Adipocyte (in vitro differentiated cells): ENCODE measurements around the gene OR13C4.

Experiments used
- DNase-seq: peaks from one replicate; pipeline ENCODE4 v3.0.0-alpha.2; 2015; ENCODE audit warnings: low read depth
- H3K27me3 ChIP-seq: replicated peaks from 2 replicates; pipeline ENCODE4 v1.7.0; 2013; ENCODE audit warnings: mild to moderate bottlenecking, low read length, moderate library complexity; ENCODE audit not compliant: control insufficient read depth, insufficient read depth
- H3K36me3 ChIP-seq: 2 replicates; pipeline ENCODE4 v1.7.0; 2013; ENCODE audit warnings: low read length, mild to moderate bottlenecking, moderate library complexity; ENCODE audit not compliant: control insufficient read depth, insufficient read depth, severe bottlenecking
- H3K4me1 ChIP-seq: 2 replicates; pipeline ENCODE4 v1.7.0; 2013; ENCODE audit warnings: mild to moderate bottlenecking, low read length, moderate library complexity; ENCODE audit not compliant: control insufficient read depth, insufficient read depth
- H3K4me3 ChIP-seq: 2 replicates; pipeline ENCODE4 v1.7.0; 2013; ENCODE audit warnings: mild to moderate bottlenecking, low read length, moderate library complexity
- H3K9ac ChIP-seq: 2 replicates; pipeline ENCODE4 v1.7.0; 2013; ENCODE audit warnings: mild to moderate bottlenecking, low read length, moderate library complexity
- H3K9me3 ChIP-seq: 2 replicates; pipeline ENCODE4 v1.7.0; 2013; ENCODE audit warnings: mild to moderate bottlenecking, low read length, moderate library complexity; ENCODE audit not compliant: control insufficient read depth

Gene OR13C4

GRCh38 chr9:104527109-104527508 is at the start of gene OR13C4:
TSS of gene OR13C4 (minus strand) at chr9:104527209. CDS start at chr9:104527209, 0 bp downstream.
- DNase-seq, result no peak
- no peak within 1 kb of the TSS for H3K9ac ChIP-seq
- H3K9me3 ChIP-seq, result no peaks in the 10 kb centered on the region
- peaks cover 4% of the 10 kb centered on the region for H3K4me1 ChIP-seq
- no peaks in the 10 kb centered on the region for H3K27me3 ChIP-seq
- H3K4me3 ChIP-seq, result no peak within 1 kb of the TSS
- H3K36me3 ChIP-seq, result no peaks in the 10 kb centered on the region

GRCh38 chr9:104575456-104575855 is 48.4 kb upstream of the OR13C4 start:
- no peak overlapping the region for H3K9ac ChIP-seq
- H3K27me3 ChIP-seq, result no peaks in the 10 kb centered on the region
- DNase-seq, result peak; percentile 18
- no peak overlapping the region for H3K4me3 ChIP-seq
- no peaks in the 10 kb centered on the region for H3K36me3 ChIP-seq
- peaks cover 17% of the 10 kb centered on the region for H3K9me3 ChIP-seq
- peaks cover 5% of the 10 kb centered on the region for H3K4me1 ChIP-seq

GRCh38 chr9:104572612-104573011 is 45.6 kb upstream of the OR13C4 start:
- Histone ChIP-seq H3K4me3 (no peak overlapping the region), H3K4me1 (no peaks in the 10 kb centered on the region), H3K36me3 (no peaks in the 10 kb centered on the region), H3K9me3 (peaks cover 17% of the 10 kb centered on the region), H3K27me3 (no peaks in the 10 kb centered on the region), H3K9ac (no peak overlapping the region)
- no peak for DNase-seq

- Histone ChIP-seq H3K9me3 (peaks cover 17% of the 10 kb centered on the region), H3K4me3 (no peak within 1 kb of the TSS)
Observed at GRCh38 chr9:104568868-104569267, 41.9 kb upstream of the OR13C4 start, which contains the start of gene OR13C8. TSS of gene OR13C8 (plus strand) at chr9:104569168. CDS start at chr9:104569168, 0 bp downstream.

GRCh38 chr9:104564358-104564757 is 37.3 kb upstream of the OR13C4 start:
- Histone ChIP-seq H3K4me1 (no peaks in the 10 kb centered on the region), H3K4me3 (no peak overlapping the region), H3K27me3 (no peaks in the 10 kb centered on the region), H3K36me3 (no peaks in the 10 kb centered on the region), H3K9me3 (no peaks in the 10 kb centered on the region), H3K9ac (no peak overlapping the region)
- DNase-seq, result no peak

More at GRCh38 chr9:104568868-104569267, 41.9 kb upstream of the OR13C4 start, which contains the start of gene OR13C8:
- no peak within 1 kb of the TSS for H3K9ac ChIP-seq
- no peak for DNase-seq
- H3K4me1 ChIP-seq, result no peaks in the 10 kb centered on the region
- H3K36me3 ChIP-seq, result no peaks in the 10 kb centered on the region
- no peaks in the 10 kb centered on the region for H3K27me3 ChIP-seq

GRCh38 chr9:104556830-104557634 is 30.0 kb upstream of the OR13C4 start:
- DNase-seq, result no peak
- H3K4me3 ChIP-seq, result no peak overlapping the region
- no peaks in the 10 kb centered on the region for H3K9me3 ChIP-seq
- no peak overlapping the region for H3K9ac ChIP-seq
- peaks cover 8% of the 10 kb centered on the region for H3K4me1 ChIP-seq
- no peaks in the 10 kb centered on the region for H3K27me3 ChIP-seq
- no peaks in the 10 kb centered on the region for H3K36me3 ChIP-seq

- Histone ChIP-seq H3K27me3 (no peaks in the 10 kb centered on the region), H3K9me3 (no peaks in the 10 kb centered on the region), H3K9ac (no peak overlapping the region), H3K4me1 (peaks cover 8% of the 10 kb centered on the region), H3K4me3 (no peak overlapping the region), H3K36me3 (no peaks in the 10 kb centered on the region)
- DNase-seq, result no peak
Observed at GRCh38 chr9:104555521-104555920, 28.5 kb upstream of the OR13C4 start.

- Histone ChIP-seq H3K9me3 (no peaks in the 10 kb centered on the region), H3K4me1 (peaks cover 8% of the 10 kb centered on the region), H3K36me3 (no peaks in the 10 kb centered on the region), H3K9ac (no peak overlapping the region), H3K27me3 (no peaks in the 10 kb centered on the region), H3K4me3 (no peak overlapping the region)
- peak; percentile 19 for DNase-seq
Observed at GRCh38 chr9:104553261-104553660, 26.3 kb upstream of the OR13C4 start.

- Histone ChIP-seq H3K36me3 (no peaks in the 10 kb centered on the region), H3K27me3 (no peaks in the 10 kb centered on the region), H3K4me1 (no peaks in the 10 kb centered on the region), H3K9me3 (no peaks in the 10 kb centered on the region), H3K4me3 (no peak overlapping the region), H3K9ac (no peak overlapping the region)
- DNase-seq, result no peak
Observed at GRCh38 chr9:104544644-104545043, 17.6 kb upstream of the OR13C4 start.

GRCh38 chr9:104539275-104539674 is 12.3 kb upstream of the OR13C4 start:
- H3K27me3 ChIP-seq, result no peaks in the 10 kb centered on the region
- H3K9me3 ChIP-seq, result no peaks in the 10 kb centered on the region
- no peak overlapping the region for H3K4me3 ChIP-seq
- H3K36me3 ChIP-seq, result no peaks in the 10 kb centered on the region
- no peak for DNase-seq
- no peaks in the 10 kb centered on the region for H3K4me1 ChIP-seq
- no peak overlapping the region for H3K9ac ChIP-seq

GRCh38 chr9:104536756-104537155 is 9.7 kb upstream of the OR13C4 start, which contains the start of gene OR13C3:
TSS of gene OR13C3 (minus strand) at chr9:104536856. CDS start at chr9:104536723, 133 bp downstream.
- no peak for DNase-seq
- no peaks in the 10 kb centered on the region for H3K27me3 ChIP-seq
- peaks cover 8% of the 10 kb centered on the region for H3K4me1 ChIP-seq
- no peaks in the 10 kb centered on the region for H3K36me3 ChIP-seq
- H3K9me3 ChIP-seq, result no peaks in the 10 kb centered on the region
- no peak within 1 kb of the TSS for H3K9ac ChIP-seq
- no peak within 1 kb of the TSS for H3K4me3 ChIP-seq
